H1 (cell line): Measurements from ENCODE around the gene CHRNG. TPM values are rescaled to one million over a fixed set of nuclear protein-coding genes. Genes with fewer than 3 reads are reported as not detected.

Source experiments
- CTCF ChIA-PET: fragments of 300-600 bp; sonication (Branson Sonifier 250); formaldehyde crosslinking; loops from one replicate; lab custom pipeline; 2021; ENCODE audit not compliant: partially characterized antibody; lab: Charles Lee
- POLR2A ChIA-PET: fragments of 300-600 bp; sonication (Branson Sonifier 250); formaldehyde crosslinking; loops from one replicate; lab custom pipeline; 2021; ENCODE audit warnings: inconsistent platforms; ENCODE audit not compliant: partially characterized antibody; lab: Charles Lee
- DNase-seq, 2 experiments: peaks; one replicate each; pipeline versions ENCODE4 v3.0.0 to v3.0.0-alpha.2; 2010 to 2022; ENCODE audit warnings: low spot score in 2 of 2, low read depth in 1 of 2, mixed read lengths in 1 of 2
- FAIRE-seq: peaks from 2 replicates; lab custom pipeline; 2011; peaks lifted over from hg19 to GRCh38; lab: Jason Lieb, UNC
- H2AFZ ChIP-seq: 2 replicates; pipeline ENCODE4 v1.8.1; 2012; ENCODE audit warnings: low read length, inconsistent platforms
- H2AK5ac ChIP-seq: 2 replicates; pipeline ENCODE4 v1.6.1; 2013; ENCODE audit warnings: low read depth, low read length
- H2BK120ac ChIP-seq: replicated peaks from 2 replicates; pipeline ENCODE3; 2013; ENCODE audit warnings: low read depth, low read length, inconsistent platforms
- H2BK12ac ChIP-seq: 2 replicates; pipeline ENCODE4 v1.6.1; 2013; ENCODE audit warnings: low read depth, low read length
- H2BK15ac ChIP-seq: 2 replicates; pipeline ENCODE4 v1.6.1; 2013; ENCODE audit warnings: low read length
- H2BK20ac ChIP-seq: 2 replicates; pipeline ENCODE4 v1.6.1; 2013; ENCODE audit warnings: low read length
- H2BK5ac ChIP-seq: 2 replicates; pipeline ENCODE4 v1.6.1; 2013; ENCODE audit warnings: low read depth, low read length
- H3K14ac ChIP-seq: 2 replicates; pipeline ENCODE4 v1.6.1; 2013; ENCODE audit warnings: inconsistent platforms; ENCODE audit not compliant: insufficient read length
- H3K18ac ChIP-seq: 2 replicates; pipeline ENCODE4 v1.6.1; 2013; ENCODE audit warnings: low read length; ENCODE audit errors: extremely low read depth
- H3K23ac ChIP-seq: 2 replicates; pipeline ENCODE4 v1.6.1; 2013; ENCODE audit warnings: inconsistent platforms; ENCODE audit not compliant: insufficient read length
- H3K23me2 ChIP-seq: 2 replicates; pipeline ENCODE4 v1.6.1; 2013; ENCODE audit warnings: low read depth, low read length
- H3K27ac ChIP-seq: 2 replicates; pipeline ENCODE4 v1.6.1; 2011; ENCODE audit warnings: low read depth, low read length, inconsistent platforms
- H3K27me3 ChIP-seq, 4 experiments: replicated peaks in 1 of 4; 1 replicate in 1 of 4; 2 replicates in 3 of 4; pipeline versions ENCODE4 v1.6.1 to v1.8.1; 2011 to 2013; ENCODE audit warnings: low read length in 3 of 4, mild to moderate bottlenecking in 3 of 4, inconsistent platforms in 2 of 4, mixed read lengths in 2 of 4, moderate library complexity in 1 of 4; ENCODE audit not compliant: control insufficient read depth in 3 of 4, insufficient read depth in 3 of 4; ENCODE audit errors: extremely low read depth in 1 of 4
- H3K36me3 ChIP-seq, 4 experiments: 2 replicates each; pipeline versions ENCODE4 v1.6.1 to v1.8.1; 2011 to 2013; ENCODE audit warnings: mild to moderate bottlenecking in 4 of 4, low read length in 3 of 4, moderate library complexity in 2 of 4, control low read depth in 1 of 4, inconsistent platforms in 1 of 4; ENCODE audit not compliant: insufficient read depth in 4 of 4, control insufficient read depth in 2 of 4
- H3K4ac ChIP-seq: replicated peaks from 2 replicates; pipeline ENCODE3; 2013; ENCODE audit warnings: low read length, low read depth, mixed read lengths, inconsistent platforms; ENCODE audit not compliant: insufficient read length
- H3K4me1 ChIP-seq, 4 experiments: replicated peaks in 1 of 4; 1 replicate in 1 of 4; 2 replicates in 3 of 4; pipeline versions ENCODE4 v1.6.1 to v1.8.1; 2011 to 2013; ENCODE audit warnings: low read length in 3 of 4, inconsistent platforms in 2 of 4, mixed read lengths in 1 of 4; ENCODE audit not compliant: insufficient read depth in 4 of 4, control insufficient read depth in 3 of 4
- H3K4me2 ChIP-seq, 2 experiments: 2 replicates each; pipeline versions ENCODE4 v1.6.1 to v1.8.1; 2011 to 2013; ENCODE audit warnings: low read depth in 2 of 2, low read length in 2 of 2, control low read depth in 1 of 2, inconsistent platforms in 1 of 2, mild to moderate bottlenecking in 1 of 2; ENCODE audit not compliant: insufficient read depth in 1 of 2
- H3K4me3 ChIP-seq, 4 experiments: fragments of 200-600, 300-600 bp in 1 of 4; sonication (generic), shearing (Covaris generic), sonication (Bioruptor Twin) in 1 of 4; 2 replicates each; pipeline versions ENCODE4 v1.5.1 to v1.8.1; 2011 to 2016; ENCODE audit warnings: low read length in 4 of 4, low read depth in 3 of 4, control low read depth in 2 of 4, inconsistent platforms in 2 of 4, mild to moderate bottlenecking in 2 of 4, mixed read lengths in 1 of 4, moderate library complexity in 1 of 4; ENCODE audit not compliant: insufficient read depth in 2 of 4; ENCODE audit errors: extremely low read depth in 1 of 4
- H3K56ac ChIP-seq: replicated peaks from 2 replicates; pipeline ENCODE3; 2013; ENCODE audit warnings: low read depth, mild to moderate bottlenecking, mixed read lengths, low read length, inconsistent platforms; ENCODE audit not compliant: insufficient read length
- H3K79me1 ChIP-seq: 2 replicates; pipeline ENCODE4 v1.6.1; 2013; ENCODE audit warnings: low read depth, low read length, control low read depth
- H3K79me2 ChIP-seq, 2 experiments: 2 replicates each; pipeline versions ENCODE4 v1.6.1 to v1.8.1; 2012 to 2013; ENCODE audit warnings: low read length in 2 of 2, mild to moderate bottlenecking in 2 of 2, inconsistent platforms in 1 of 2; ENCODE audit not compliant: insufficient read depth in 2 of 2, control insufficient read depth in 1 of 2
- H3K9ac ChIP-seq, 4 experiments: replicated peaks in 1 of 4; 1 replicate in 1 of 4; 2 replicates in 3 of 4; pipeline versions ENCODE4 v1.6.1 to v1.8.1; 2011 to 2013; ENCODE audit warnings: low read depth in 3 of 4, low read length in 3 of 4, control low read depth in 2 of 4, mild to moderate bottlenecking in 2 of 4, moderate library complexity in 2 of 4, inconsistent platforms in 1 of 4; ENCODE audit errors: extremely low read depth in 1 of 4
- H3K9me3 ChIP-seq, 2 experiments: 2 replicates each; pipeline versions ENCODE4 v1.6.1 to v1.8.1; 2012 to 2013; ENCODE audit warnings: mild to moderate bottlenecking in 2 of 2, moderate library complexity in 2 of 2, control low read depth in 1 of 2, inconsistent platforms in 1 of 2, low read depth in 1 of 2, low read length in 1 of 2, mixed read lengths in 1 of 2; ENCODE audit not compliant: insufficient read depth in 2 of 2
- H4K20me1 ChIP-seq, 2 experiments: replicated peaks in 1 of 2; 2 replicates each; pipeline versions ENCODE3 to v1.8.1; 2011 to 2013; ENCODE audit warnings: inconsistent platforms in 2 of 2, low read length in 2 of 2, mild to moderate bottlenecking in 1 of 2; ENCODE audit not compliant: insufficient read depth in 2 of 2, control insufficient read depth in 1 of 2
- H4K5ac ChIP-seq: 2 replicates; pipeline ENCODE4 v1.6.1; 2013; ENCODE audit warnings: low read length, low read depth, mixed read lengths, inconsistent platforms; ENCODE audit not compliant: insufficient read length
- H4K8ac ChIP-seq: 2 replicates; pipeline ENCODE4 v1.8.0; 2013; ENCODE audit warnings: mild to moderate bottlenecking, moderate library complexity, low read length, inconsistent platforms; ENCODE audit not compliant: insufficient read depth; ENCODE audit errors: extremely low read depth
- H4K91ac ChIP-seq: replicated peaks from 2 replicates; pipeline ENCODE3; 2013; ENCODE audit warnings: low read length, mixed read lengths, inconsistent platforms; ENCODE audit not compliant: insufficient read length
- JUN ChIP-seq: IDR thresholded peaks from 2 replicates; pipeline ENCODE4 v1.6.1; 2011; ENCODE audit warnings: low read depth, mild to moderate bottlenecking, improper control_type of control experiment, low read length
- SP4 ChIP-seq: IDR thresholded peaks from 2 replicates; pipeline ENCODE4 v1.6.1; 2012; ENCODE audit warnings: low read length, inconsistent platforms
- TAF7 ChIP-seq: optimal IDR thresholded peaks from 2 replicates; pipeline ENCODE3; 2011; ENCODE audit warnings: low read depth, mild to moderate bottlenecking, inconsistent platforms, low read length, moderate library complexity, borderline replicate concordance
- WGBS, 2 experiments: shearing (Covaris generic) in 1 of 2; methylation state at CpG; one replicate each; pipeline versions ENCODE4 v1.1.6 to v1.1.7; 2013 to 2015; ENCODE audit warnings: low lambda C conversion rate in 2 of 2, mixed read lengths in 2 of 2, inconsistent platforms in 1 of 2, low coverage in 1 of 2, missing lambda C conversion rate in 1 of 2; ENCODE audit not compliant: insufficient replicate concordance in 2 of 2, insufficient coverage in 1 of 2, insufficient read length in 1 of 2; ENCODE audit errors: extremely low coverage in 1 of 2, missing lambda C conversion rate in 1 of 2; 5-methylcytosine and 5-hydroxymethylcytosine counted together
- polyA plus RNA-seq, 7 experiments: library from polyadenylated mRNA; depleted of rRNA in 3 of 7; stranded (reverse) in 5 of 7; unstranded in 2 of 7; fragments of >200 nt in 5 of 7; fragments of 200-250 nt in 2 of 7; gene quantifications; 1 replicate in 5 of 7; 2 replicates in 1 of 7; 4 replicates in 1 of 7; pipeline versions ENCODE4 v1.2.1 to v1.2.3, GENCODE V29; 2011 to 2013; ENCODE audit warnings: missing spikeins in 2 of 7, mixed read lengths in 2 of 7
- total RNA-seq: library from RNA; stranded (reverse); fragmentation: NEBNext Ultra II Directional; extraction: Animal tissue kit (Norgen Biotek cat#: 25700); gene quantifications from 2 replicates; pipeline ENCODE4 v1.2.1, GENCODE V29; 2021

Gene CHRNG
- total and polyA plus RNA-seq, 2 of the 8 experiments (the other 6 are each of a cell fraction or from before 2014, with no cell fraction given): 0.05 TPM; not detected in 1

DNA sequence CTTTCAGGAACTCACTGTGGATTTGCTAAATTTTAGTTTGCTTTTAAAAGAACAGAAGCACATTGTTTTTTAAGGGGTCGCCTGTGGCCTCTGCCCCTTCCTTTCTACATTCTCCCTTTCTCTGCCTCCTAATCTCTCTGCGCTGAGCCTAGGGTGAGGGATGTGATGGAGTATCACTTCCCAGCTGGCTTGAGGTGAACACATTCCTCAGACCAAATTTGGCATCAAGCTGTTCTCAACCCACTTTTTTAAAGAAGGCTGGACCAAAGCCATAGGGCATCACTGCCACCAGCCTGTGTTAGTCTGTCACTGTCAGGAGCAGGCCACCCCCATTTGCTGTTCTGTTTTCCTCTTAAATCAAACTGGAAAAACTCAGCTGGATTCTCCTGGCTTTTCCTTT is 38.3 kb downstream of the CHRNG start:
- Histone ChIP-seq H2BK15ac (no peak overlapping the region), H4K20me1 (no peaks in the 10 kb centered on the region), H3K4me1 (no peaks in the 10 kb centered on the region), H2BK12ac (no peak overlapping the region), H3K18ac (no peak overlapping the region), H3K79me2 (no peaks in the 10 kb centered on the region), H3K56ac (no peak overlapping the region), H3K36me3 (peaks cover 2 to 35% (median 17%) of the 10 kb centered on the region in 4 experiments; a peak in 7 of 8 replicates), H2BK120ac (no peak overlapping the region), H2AK5ac (no peak overlapping the region), H2AFZ (no peak overlapping the region), H3K4me3 (no peak overlapping the region), H3K79me1 (no peaks in the 10 kb centered on the region), H2BK20ac (no peak overlapping the region), H3K4me2 (no peak overlapping the region), H3K14ac (no peak overlapping the region), H3K27ac (no peak overlapping the region), H3K23me2 (no peaks in the 10 kb centered on the region), H3K27me3 (no peaks in the 10 kb centered on the region), H4K8ac (no peak overlapping the region), H3K9ac (no peak overlapping the region), H4K5ac (no peak overlapping the region), H3K23ac (no peak overlapping the region), H3K4ac (no peak overlapping the region), H3K9me3 (no peaks in the 10 kb centered on the region), H4K91ac (no peak overlapping the region), H2BK5ac (no peak overlapping the region)
- ChIA-PET POLR2A (no interaction called here), CTCF (interaction anchor here (0.6 to 1.7 kb wide), 5 partner anchors 9 to 93 kb away, joined by 3 to 6 read pairs (median 3); no protein-coding TSS in a partner anchor)
- DNase-seq (no peak), FAIRE-seq (no peak)
- 76% methylated on average over 2 of the region's 2 CpGs; no CpG with 5 or more reads in 1 of the 2 experiments for WGBS, 2 experiments
- TF ChIP-seq TAF7 (no peak), SP4 (no peak), JUN (no peak)
